GM18870 (cell line): ENCODE measurements around the gene MXD1.

Experiments used
- ATAC-seq: cut with Tn5 transposase; IDR thresholded peaks from one replicate; pipeline ENCODE4 v1.9.1; 2021; ENCODE audit warnings: moderate library complexity; ENCODE audit not compliant: unreplicated experiment

Gene MXD1

GRCh38 chr2:69933254-69933828, 18.4 kb downstream of the MXD1 start:
- ATAC-seq, result no peak

DNA sequence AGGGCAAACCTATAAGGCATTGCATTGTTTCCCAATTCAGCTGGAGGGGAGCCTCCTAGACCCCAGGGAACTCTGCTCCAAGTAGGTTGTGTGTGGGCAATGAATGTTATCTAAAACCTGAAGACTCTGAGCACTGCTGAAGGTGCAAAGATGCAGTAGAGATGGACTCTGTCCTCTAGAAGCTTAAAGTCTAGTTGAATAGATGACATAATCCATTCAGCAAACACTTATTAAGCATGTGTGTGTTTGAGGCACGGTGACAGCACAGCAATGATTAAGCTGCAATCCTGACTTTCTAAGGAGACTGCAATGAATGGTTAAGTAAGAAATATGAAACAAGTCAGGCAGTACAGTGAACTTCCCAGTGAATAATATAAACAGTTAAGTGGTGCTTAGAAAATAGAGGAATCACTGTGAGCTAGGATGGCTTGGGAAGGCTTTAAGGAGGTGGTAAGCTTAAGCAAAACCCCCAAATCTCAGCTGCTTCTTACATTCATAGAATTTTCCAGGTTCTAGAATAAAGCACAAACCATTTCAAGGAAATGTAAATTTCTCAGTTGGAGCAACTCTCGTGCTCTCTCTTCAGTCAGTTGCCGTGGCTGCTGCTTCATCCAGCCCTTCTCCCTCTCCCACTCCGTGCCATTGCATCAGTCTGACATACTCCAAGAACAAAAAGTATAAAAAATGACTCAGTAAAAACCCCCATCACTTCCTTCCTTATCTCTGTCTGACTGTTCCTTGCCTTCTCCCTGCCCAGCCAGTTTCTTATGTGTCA, 19.1 kb downstream of the MXD1 start:
- no peak for ATAC-seq

DNA sequence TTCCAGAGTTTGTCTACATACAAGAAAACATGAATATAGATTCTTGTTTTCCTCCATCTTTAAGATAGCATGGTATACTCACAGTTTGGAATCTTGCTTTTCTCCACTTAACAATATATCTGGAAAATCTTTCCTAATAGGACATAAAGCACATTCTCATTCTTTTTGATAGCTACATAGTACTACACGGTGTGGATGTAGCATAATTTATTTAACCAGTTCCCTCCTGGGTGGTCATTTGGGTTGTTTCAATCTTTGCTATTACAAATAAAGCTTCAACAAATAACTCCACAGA, 19.7 kb downstream of the MXD1 start:
- no peak for ATAC-seq

GRCh38 chr2:69935011-69935410, 20.1 kb downstream of the MXD1 start:
- no peak for ATAC-seq

DNA sequence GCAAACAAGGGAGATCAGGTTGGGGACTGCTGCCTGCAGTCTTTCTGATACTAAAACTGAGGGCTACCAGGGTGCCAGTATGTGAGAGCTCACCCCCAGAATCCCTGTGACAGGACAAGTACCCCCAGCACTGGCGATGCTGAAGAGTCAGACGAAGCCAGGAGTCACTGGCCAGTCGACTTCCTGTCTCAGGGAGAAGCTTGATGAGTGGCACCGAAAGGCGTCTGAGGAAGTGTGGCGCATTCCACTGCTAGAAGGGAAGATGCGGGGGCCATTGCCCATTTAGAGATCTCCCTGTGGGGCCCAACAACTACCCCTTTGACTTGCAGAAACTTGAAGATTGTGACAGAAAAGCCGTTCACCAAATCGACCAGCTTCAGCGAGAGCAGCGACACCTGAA, 22.0 kb downstream of the MXD1 start:
- ATAC-seq, result no peak

DNA sequence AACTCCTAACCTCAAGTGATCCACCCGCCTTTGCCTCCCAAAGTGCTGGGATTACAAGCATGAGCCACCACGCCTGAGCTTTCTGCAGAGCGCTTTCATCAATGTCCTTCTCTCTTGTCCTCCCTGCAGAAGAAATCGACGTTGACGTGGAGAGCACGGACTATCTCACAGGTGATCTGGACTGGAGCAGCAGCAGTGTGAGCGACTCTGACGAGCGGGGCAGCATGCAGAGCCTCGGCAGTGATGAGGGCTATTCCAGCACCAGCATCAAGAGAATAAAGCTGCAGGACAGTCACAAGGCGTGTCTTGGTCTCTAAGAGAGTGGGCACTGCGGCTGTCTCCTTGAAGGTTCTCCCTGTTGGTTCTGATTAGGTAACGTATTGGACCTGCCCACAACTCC, 23.1 kb downstream of the MXD1 start:
- no peak for ATAC-seq

DNA sequence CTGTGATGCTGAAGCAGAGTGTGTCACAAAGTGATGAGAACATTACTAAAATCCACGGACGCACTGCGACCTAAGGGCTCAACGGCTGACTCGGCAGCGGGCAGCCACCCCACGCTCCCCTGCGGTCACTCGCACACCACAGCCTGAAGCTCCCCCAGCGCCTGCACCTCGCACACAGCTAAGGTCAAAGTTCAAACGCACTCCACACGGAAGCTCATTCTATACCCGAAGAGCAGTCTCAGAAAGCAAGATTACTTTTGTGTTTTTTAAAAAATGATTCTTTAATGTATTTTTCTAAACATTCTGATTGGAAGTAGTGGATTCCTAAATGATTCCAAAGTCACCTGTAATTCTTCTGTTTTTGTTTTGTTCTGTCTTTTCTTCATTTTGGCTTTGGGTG, 24.8 kb downstream of the MXD1 start:
- no peak for ATAC-seq

DNA sequence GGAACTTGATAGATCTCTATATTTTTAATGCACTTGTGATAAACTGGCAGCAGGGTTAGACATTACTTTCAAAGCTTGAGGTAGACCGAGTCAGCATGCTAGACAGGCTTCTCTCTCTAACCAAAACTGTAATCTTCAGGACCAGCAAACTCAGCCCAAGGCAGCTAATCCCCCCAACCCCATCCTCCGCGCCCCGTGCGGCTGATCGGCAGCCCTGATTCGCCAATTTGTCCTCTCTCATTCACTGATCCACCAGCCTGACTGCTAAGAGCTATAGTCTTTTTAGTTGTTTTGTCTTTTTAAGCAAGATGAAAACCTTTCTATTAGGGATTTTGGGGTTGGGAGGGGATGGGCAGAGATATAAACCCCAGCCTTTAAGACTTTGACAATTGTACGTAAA, 25.8 kb downstream of the MXD1 start:
- no peak for ATAC-seq

DNA sequence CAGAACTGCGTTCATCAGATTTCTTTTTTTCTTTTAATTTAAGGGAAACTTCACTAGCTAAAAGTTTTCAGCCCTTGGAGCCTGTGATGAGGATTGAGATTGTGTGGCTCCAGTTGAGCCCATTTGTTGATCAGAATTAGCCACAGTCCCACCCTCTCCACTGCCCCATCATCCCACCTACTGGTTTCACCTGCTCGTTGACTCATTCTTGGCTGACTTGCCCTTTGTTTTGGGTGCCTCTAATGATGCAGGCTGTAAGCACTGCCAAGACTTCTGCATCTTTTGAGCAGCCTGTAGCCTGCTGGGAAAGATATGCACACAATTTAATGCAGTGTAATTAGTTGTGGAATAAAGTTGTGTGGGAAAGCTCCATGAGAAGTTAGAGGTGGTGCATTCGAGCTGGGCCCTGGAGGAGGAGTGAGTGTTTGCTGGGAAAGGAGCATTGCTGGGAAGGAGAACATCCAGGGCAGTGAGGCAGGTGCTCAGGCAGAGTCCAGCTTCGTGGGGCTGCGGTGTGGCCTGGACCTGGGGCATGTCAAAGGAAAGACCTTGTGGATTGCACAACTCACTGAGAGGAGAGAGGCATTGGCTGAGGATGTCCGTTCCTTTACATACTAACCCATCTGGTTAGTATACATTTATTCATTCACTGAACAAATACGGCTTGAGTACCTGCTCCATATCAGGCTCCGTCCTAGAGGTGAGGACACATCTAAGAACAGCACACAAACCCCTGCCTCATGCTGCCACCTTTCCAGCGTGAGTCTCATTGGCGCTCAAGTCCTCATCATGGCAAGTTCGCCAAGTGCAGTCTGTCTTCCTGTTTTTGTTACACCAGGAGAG, 28.3 kb downstream of the MXD1 start:
- no peak for ATAC-seq

GRCh38 chr2:69943843-69944525, 29.1 kb downstream of the MXD1 start:
- ATAC-seq, result no peak

- no peak for ATAC-seq
Measured at GRCh38 chr2:69944756-69945155, 29.8 kb downstream of the MXD1 start.

GRCh38 chr2:69945441-69945840, 30.5 kb downstream of the MXD1 start:
- no peak for ATAC-seq

DNA sequence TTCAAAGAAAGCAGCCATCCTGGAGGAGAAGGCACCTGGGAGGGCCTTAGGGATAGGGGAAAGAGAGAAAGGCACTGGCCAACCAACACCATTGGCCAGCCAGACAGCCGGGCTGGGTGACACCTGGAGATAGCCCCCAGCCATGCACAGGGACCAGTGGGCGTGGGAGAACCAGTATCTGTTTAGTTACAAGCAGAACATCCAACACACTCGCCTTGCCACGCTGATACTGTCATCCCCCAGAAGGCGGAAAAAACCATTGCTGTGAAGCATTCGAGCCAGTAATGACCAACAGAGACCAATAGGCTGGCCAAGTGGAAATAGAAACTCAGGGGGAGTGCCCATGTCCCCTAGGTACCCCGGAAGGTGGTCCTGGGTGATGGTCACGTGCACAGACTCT, 31.0 kb downstream of the MXD1 start:
- no peak for ATAC-seq

DNA sequence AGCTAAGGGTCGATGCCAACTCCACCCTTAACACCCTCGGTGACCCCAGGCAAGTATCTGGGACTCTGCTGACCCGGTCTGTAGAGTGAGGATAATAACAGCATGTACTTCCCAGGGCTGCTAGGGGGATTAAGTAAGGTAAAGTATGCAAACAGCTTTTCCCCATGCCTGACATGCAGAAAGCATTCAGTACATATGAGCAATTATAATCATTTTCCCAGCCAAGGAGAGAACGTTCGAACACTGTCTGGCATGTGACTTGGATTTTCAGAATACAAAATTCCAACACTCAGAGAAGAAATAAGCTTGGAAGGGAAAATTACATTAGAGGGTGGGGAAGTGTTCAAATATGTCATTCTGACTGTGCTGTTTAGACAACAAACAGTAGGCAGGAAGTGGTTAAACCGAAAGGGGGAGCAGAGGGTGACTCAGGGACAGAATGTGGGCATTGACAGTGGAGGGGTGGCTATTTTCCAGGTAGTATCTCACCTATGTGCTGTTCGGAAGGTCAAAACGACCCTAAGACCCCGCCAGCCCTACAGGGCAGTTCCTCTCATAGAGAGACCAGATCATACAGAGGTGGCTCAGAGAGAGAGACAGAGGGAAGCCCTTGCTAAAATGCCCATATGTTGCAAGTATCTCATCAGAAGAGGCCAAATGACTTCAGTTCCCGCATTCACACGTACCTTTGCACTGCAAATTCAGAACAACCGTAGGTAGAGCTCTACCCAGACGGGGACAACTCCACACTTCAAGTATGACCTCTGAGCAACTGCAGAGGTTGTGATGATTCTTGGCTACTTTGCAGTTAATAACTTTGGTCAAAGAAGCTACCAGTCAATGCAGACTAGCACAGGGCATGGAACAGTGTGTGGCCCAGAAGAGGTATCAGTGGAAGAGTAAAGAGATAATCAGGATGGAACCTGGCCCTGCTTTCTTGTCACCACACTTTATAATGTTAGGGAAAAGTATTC, 31.7 kb downstream of the MXD1 start:
- ATAC-seq, result peak; percentile 85

DNA sequence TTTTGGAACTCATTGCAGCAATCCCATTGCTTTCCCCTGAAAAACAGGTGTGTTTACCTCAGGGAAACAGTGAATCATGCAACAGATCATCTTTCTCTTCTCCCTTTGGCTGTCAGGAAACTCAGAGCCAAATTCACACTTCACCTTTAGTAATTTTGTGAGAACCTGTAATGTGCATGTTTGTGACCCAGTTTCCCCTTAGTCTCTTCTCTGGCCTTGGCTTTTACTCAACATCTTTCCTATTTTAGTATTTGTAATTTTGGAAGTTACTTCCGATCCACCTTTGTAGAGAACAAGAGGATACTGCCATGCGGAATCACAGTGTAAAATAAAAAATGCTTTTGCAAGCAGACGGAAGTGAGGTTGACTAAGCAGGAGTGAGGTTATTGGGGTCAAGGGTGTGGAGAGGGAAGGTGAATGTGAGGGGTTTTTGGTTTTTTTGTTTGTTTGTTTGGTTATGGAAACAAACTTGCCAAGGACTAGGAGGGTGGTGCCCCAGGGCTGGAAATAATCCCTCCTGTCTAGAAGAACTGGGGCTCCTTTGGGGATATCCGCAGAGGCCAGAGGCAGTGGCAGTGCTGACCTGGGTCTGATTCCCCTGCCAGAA, 32.5 kb downstream of the MXD1 start:
- no peak for ATAC-seq

DNA sequence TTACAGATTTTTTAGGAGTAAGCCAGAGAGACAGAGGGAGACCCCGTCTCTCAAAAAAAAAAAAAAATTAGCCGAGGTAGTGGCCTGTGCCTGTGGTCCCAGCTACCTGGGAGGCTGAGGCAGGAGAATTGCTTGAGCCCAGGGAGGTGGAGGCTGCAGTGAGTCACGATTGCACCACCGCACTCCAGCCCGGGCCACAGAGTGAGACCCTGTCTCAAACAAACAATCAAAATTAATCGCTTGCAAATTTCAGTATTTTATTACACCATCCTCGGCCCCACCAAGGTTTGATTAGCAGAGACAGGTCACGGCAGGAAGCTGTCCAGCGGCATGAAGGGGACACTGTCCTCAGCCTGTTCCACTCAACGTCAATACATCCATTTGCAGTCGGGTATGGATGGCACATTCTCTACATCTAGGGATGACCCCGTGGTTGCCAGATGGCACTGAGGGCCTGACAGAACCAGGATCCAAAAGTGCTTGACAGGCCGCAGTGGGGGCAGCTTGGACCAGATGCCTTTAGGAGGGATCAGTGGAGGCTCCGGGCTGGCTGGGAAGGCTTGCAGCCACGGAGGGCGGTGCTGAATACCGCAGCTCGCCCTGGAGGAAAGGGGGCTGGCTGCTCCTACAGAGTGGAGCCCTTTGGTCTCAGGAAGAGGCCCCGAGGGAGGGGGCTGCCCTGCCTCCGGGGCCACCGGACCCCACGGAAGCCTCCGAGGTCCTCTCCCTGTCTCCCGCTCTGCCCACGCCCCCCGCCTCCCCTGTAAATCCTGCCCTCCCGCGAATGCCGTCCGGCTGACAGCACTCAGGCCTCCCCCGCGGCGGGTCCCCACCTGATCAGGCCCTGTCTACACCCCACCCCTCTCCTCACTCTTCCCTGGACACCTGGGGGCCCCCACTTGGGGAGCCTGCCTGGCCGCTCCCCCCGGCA, 33.4 kb downstream of the MXD1 start:
- no peak for ATAC-seq

GRCh38 chr2:69948963-69949645, 34.2 kb downstream of the MXD1 start:
- ATAC-seq, result no peak

GRCh38 chr2:69950241-69950640, 35.3 kb downstream of the MXD1 start:
- ATAC-seq, result no peak
